ENCODE measurements around the gene ATP8A2.

GRCh38 chr13:25688536-25688935 is 316.8 kb downstream of the ATP8A2 start:
- TF ChIP-seq POLR2AphosphoS5 (IDR thresholded peaks at IDR 0.05; ENCODE audit: borderline replicate concordance, low read depth, low read length) (no peak), EZH2 (IDR thresholded peaks at IDR 0.05) (no peak)
